ENCODE data around the gene OSBPL10.

- TF ChIP-seq EZH2 (IDR thresholded peaks at IDR 0.05; ENCODE audit: low read length, unreplicated experiment) (no peak), EZH2phosphoT487 (IDR thresholded peaks at IDR 0.05; ENCODE audit: borderline replicate concordance, low read length) (no peak), CTCF (conservative IDR thresholded peaks at IDR 0.05; ENCODE audit: low read depth, low read length) (no peak)
Observed at GRCh38 chr3:31762888-31763351, 218.1 kb downstream of the OSBPL10 start.

Data from PC-3 (cell line).